ENCODE measurements around the gene ANO9.

ANO9 gene

GRCh38 chr11:445765-446588 lies 4.2 kb upstream of the ANO9 start:
- no peaks in the 10 kb centered on the region for H3K9me3 ChIP-seq (ENCODE audit: control extremely low read depth in 1 of 5, control insufficient read depth in 4 of 5, insufficient read depth in 2 of 5, low read depth in 1 of 5, low read length in 4 of 5)
- DNase-seq, result no peak
- H3K27ac ChIP-seq (ENCODE audit: insufficient read depth in 1 of 2, low read depth in 1 of 2, low read length in 2 of 2, poor library complexity in 1 of 2, severe bottlenecking in 2 of 2), result no peak overlapping the region
- ChIA-PET CTCF (interaction anchor here (1.7 to 5.6 kb wide), 2 partner anchors 39 to 83 kb away, joined by 4 to 37 read pairs; no protein-coding TSS in a partner anchor), POLR2A (no interaction called here)
- WGBS (ENCODE audit: insufficient coverage), result 95% methylated on average over 19 of the region's 20 CpGs
- H3K36me3 ChIP-seq (ENCODE audit: control insufficient read depth in 4 of 4, insufficient read depth in 4 of 4, low read length in 3 of 4), result no peaks in the 10 kb centered on the region
- H3K4me1 ChIP-seq (ENCODE audit: control extremely low read depth in 1 of 4, control insufficient read depth in 4 of 4, insufficient read depth in 4 of 4, low read length in 3 of 4), result peaks cover 0 to 31% (median 27%) of the 10 kb centered on the region in 4 experiments
- no peak overlapping the region for H3K4me3 ChIP-seq (ENCODE audit: control insufficient read depth in 1 of 7, extremely low read depth in 1 of 7, insufficient read depth in 4 of 7, low read depth in 2 of 7, low read length in 6 of 7)
- peaks cover 0 to 6% (median 0%) of the 10 kb centered on the region in 5 experiments for H3K27me3 ChIP-seq (replicated peaks in 2 of 5; ENCODE audit: control insufficient read depth in 4 of 5, insufficient read depth in 5 of 5, low read length in 4 of 5)

GRCh38 chr11:444396-445144 lies 2.8 kb upstream of the ANO9 start:
- Histone ChIP-seq H3K4me3 (ENCODE audit: control insufficient read depth in 1 of 7, extremely low read depth in 1 of 7, insufficient read depth in 4 of 7, low read depth in 2 of 7, low read length in 6 of 7) (no peak overlapping the region), H3K9me3 (ENCODE audit: control extremely low read depth in 1 of 5, control insufficient read depth in 4 of 5, insufficient read depth in 2 of 5, low read depth in 1 of 5, low read length in 4 of 5) (no peaks in the 10 kb centered on the region), H3K27ac (ENCODE audit: insufficient read depth in 1 of 2, low read depth in 1 of 2, low read length in 2 of 2, poor library complexity in 1 of 2, severe bottlenecking in 2 of 2) (no peak overlapping the region), H3K27me3 (replicated peaks in 2 of 5; ENCODE audit: control insufficient read depth in 4 of 5, insufficient read depth in 5 of 5, low read length in 4 of 5) (peaks cover 0 to 6% (median 0%) of the 10 kb centered on the region in 5 experiments), H3K4me1 (ENCODE audit: control extremely low read depth in 1 of 4, control insufficient read depth in 4 of 4, insufficient read depth in 4 of 4, low read length in 3 of 4) (peaks cover 0 to 23% (median 19%) of the 10 kb centered on the region in 4 experiments), H3K36me3 (ENCODE audit: control insufficient read depth in 4 of 4, insufficient read depth in 4 of 4, low read length in 3 of 4) (no peaks in the 10 kb centered on the region)
- WGBS (ENCODE audit: insufficient coverage), result 75% methylated on average over 9 of the region's 12 CpGs
- DNase-seq, result no peak
- ChIA-PET CTCF (interaction anchor here (1.6 to 1.7 kb wide), 2 partner anchors 37 to 48 kb away, joined by 4 read pairs; no protein-coding TSS in a partner anchor), POLR2A (no interaction called here)

DNA sequence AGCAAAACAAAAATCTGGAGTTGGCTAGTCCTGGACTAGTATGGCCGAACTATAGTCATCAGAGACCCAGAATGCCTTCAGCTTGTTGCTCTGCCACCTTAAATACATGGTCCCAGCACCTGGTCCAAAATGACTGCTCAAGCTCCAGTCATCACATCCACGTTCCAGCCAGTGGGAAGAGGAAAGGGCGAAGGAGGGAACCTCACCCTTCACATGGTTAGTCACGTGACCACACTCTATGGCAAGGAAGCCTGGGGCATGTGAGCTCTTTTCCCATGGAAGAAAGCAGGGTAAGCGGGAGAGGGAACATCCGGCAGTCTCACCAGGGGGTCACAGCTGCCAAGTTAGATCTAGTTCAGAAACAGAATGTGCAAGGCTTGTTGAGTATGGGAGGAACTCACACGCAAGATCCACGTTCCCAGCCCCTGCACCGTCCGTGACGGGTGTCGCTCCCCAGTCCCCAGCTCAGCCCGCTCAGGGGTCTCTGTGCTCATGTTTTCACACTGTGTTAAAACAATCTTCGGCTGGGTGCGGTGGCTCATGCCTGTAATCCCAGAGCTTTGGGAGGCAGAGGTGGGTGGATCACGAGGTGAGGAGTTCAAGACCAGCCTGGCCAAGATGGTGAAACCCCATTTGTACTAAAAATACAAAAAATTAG lies 1.9 kb upstream of the ANO9 start:
- no peaks in the 10 kb centered on the region for H3K9me3 ChIP-seq (ENCODE audit: control extremely low read depth in 1 of 5, control insufficient read depth in 4 of 5, insufficient read depth in 2 of 5, low read depth in 1 of 5, low read length in 4 of 5)
- H3K36me3 ChIP-seq (ENCODE audit: control insufficient read depth in 4 of 4, insufficient read depth in 4 of 4, low read length in 3 of 4), result no peaks in the 10 kb centered on the region
- ChIA-PET CTCF (interaction anchor here (1.1 to 1.7 kb wide), 4 partner anchors 36 to 139 kb away, joined by 3 to 4 read pairs (median 4); no protein-coding TSS in a partner anchor), POLR2A (interaction anchor here (0.6 kb wide), 1 partner anchor 31 kb away, joined by 4 read pairs; no protein-coding TSS in a partner anchor)
- 84% methylated on average over 16 of the region's 16 CpGs for WGBS (ENCODE audit: insufficient coverage)
- H3K4me1 ChIP-seq (ENCODE audit: control extremely low read depth in 1 of 4, control insufficient read depth in 4 of 4, insufficient read depth in 4 of 4, low read length in 3 of 4), result peaks cover 0 to 14% (median 10%) of the 10 kb centered on the region in 4 experiments
- DNase-seq, result no peak
- H3K4me3 ChIP-seq (ENCODE audit: control insufficient read depth in 1 of 7, extremely low read depth in 1 of 7, insufficient read depth in 4 of 7, low read depth in 2 of 7, low read length in 6 of 7), result no peak overlapping the region
- peaks cover 0 to 6% (median 0%) of the 10 kb centered on the region in 5 experiments for H3K27me3 ChIP-seq (replicated peaks in 2 of 5; ENCODE audit: control insufficient read depth in 4 of 5, insufficient read depth in 5 of 5, low read length in 4 of 5)
- no peak overlapping the region for H3K27ac ChIP-seq (ENCODE audit: insufficient read depth in 1 of 2, low read depth in 1 of 2, low read length in 2 of 2, poor library complexity in 1 of 2, severe bottlenecking in 2 of 2)

- 83% methylated on average over 14 of the region's 16 CpGs for WGBS (ENCODE audit: insufficient coverage)
- H3K27ac ChIP-seq (ENCODE audit: insufficient read depth in 1 of 2, low read depth in 1 of 2, low read length in 2 of 2, poor library complexity in 1 of 2, severe bottlenecking in 2 of 2), result no peak overlapping the region
- ChIA-PET CTCF (interaction anchor here (1.2 to 1.6 kb wide), 3 partner anchors 46 to 138 kb away, joined by 3 to 4 read pairs (median 3); no protein-coding TSS in a partner anchor), POLR2A (no interaction called here)
- H3K9me3 ChIP-seq (ENCODE audit: control extremely low read depth in 1 of 5, control insufficient read depth in 4 of 5, insufficient read depth in 2 of 5, low read depth in 1 of 5, low read length in 4 of 5), result no peaks in the 10 kb centered on the region
- H3K36me3 ChIP-seq (ENCODE audit: control insufficient read depth in 4 of 4, insufficient read depth in 4 of 4, low read length in 3 of 4), result no peaks in the 10 kb centered on the region
- DNase-seq, result no peak
- H3K27me3 ChIP-seq (replicated peaks in 2 of 5; ENCODE audit: control insufficient read depth in 4 of 5, insufficient read depth in 5 of 5, low read length in 4 of 5), result peaks cover 0 to 6% (median 0%) of the 10 kb centered on the region in 5 experiments
- peaks cover 0 to 10% (median 6%) of the 10 kb centered on the region in 4 experiments for H3K4me1 ChIP-seq (ENCODE audit: control extremely low read depth in 1 of 4, control insufficient read depth in 4 of 4, insufficient read depth in 4 of 4, low read length in 3 of 4)
- no peak overlapping the region for H3K4me3 ChIP-seq (ENCODE audit: control insufficient read depth in 1 of 7, extremely low read depth in 1 of 7, insufficient read depth in 4 of 7, low read depth in 2 of 7, low read length in 6 of 7)
These were observed 835 bp upstream of the ANO9 start for GRCh38 chr11:442611-443081.

DNA sequence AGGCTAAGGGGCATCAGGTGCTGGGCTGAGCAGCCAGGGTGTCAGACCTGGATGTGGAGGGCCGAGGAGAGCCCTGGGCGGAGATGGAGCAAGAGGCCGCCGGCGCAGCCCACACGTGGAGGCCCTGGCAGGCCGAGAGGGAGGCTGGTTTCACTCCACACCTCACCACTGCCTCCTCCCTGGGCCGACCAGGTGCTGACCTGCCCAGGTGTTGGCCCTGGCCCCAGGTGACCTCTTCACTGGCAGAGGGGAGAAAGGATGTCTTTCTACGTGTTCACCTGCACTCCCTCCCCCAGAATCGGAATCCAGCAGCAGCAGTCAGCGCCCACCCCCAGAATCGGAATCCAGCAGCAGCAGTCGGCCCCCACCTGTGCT lies 781 bp downstream of the ANO9 start:
- no peak for DNase-seq
- peaks cover 0 to 10% (median 6%) of the 10 kb centered on the region in 4 experiments for H3K4me1 ChIP-seq (ENCODE audit: control extremely low read depth in 1 of 4, control insufficient read depth in 4 of 4, insufficient read depth in 4 of 4, low read length in 3 of 4)
- H3K36me3 ChIP-seq (ENCODE audit: control insufficient read depth in 4 of 4, insufficient read depth in 4 of 4, low read length in 3 of 4), result no peaks in the 10 kb centered on the region
- no peaks in the 10 kb centered on the region for H3K9me3 ChIP-seq (ENCODE audit: control extremely low read depth in 1 of 5, control insufficient read depth in 4 of 5, insufficient read depth in 2 of 5, low read depth in 1 of 5, low read length in 4 of 5)
- ChIA-PET POLR2A (no interaction called here), CTCF (no interaction called here)
- H3K27ac ChIP-seq (ENCODE audit: insufficient read depth in 1 of 2, low read depth in 1 of 2, low read length in 2 of 2, poor library complexity in 1 of 2, severe bottlenecking in 2 of 2), result no peak overlapping the region
- no peak overlapping the region for H3K4me3 ChIP-seq (ENCODE audit: control insufficient read depth in 1 of 7, extremely low read depth in 1 of 7, insufficient read depth in 4 of 7, low read depth in 2 of 7, low read length in 6 of 7)
- 79% methylated on average over 8 of the region's 13 CpGs for WGBS (ENCODE audit: insufficient coverage)
- H3K27me3 ChIP-seq (replicated peaks in 2 of 5; ENCODE audit: control insufficient read depth in 4 of 5, insufficient read depth in 5 of 5, low read length in 4 of 5), result peaks cover 0 to 6% (median 0%) of the 10 kb centered on the region in 5 experiments

DNA sequence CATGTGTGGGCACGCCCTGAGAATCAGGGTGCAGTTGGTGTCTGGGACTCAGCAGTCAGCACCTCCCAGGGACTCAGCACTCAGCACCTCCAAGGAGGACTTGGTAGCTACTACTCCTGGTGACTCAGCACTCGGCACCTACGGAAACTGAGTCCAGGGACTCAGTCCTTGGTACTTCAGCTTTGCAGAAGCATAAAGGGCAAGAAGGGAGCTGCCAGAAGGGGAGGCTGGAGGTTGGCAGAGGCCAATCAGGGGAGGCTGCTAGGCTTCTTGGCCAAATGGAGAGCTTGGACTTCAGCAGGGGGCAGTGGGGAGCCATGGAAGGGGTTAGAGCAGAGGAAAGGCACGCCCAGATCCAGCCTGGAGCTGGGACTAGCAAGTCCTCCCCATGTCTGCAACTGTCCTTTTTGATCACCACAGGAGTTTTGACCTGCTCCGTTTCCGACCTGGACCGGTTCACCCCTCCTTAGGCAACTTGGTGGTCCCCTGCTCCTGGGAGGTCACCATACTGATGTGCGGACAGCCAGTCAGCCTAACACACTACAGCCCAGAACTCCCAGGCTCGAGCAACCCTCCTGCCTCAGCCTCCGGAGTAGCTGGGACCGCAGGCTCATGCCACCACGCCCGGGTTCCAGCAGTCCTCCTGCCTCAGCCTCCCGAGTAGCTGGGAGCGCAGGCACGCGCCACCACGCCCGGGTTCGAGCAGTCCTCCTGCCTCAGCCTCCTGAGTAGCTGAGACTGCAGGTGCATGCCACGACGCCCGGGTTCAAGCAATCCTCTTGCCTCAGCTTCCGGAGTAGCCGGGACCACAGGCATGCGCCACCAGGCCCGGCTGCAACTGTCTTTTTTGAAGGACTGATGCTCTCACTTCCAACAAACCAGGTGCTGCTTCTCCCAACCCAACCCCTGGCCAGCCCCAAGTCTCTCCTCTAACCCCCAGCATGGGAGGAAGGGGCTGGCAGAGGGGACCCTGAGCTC lies 1.5 kb downstream of the ANO9 start:
- CTCF ChIA-PET, result interaction anchor here (1.2 to 1.7 kb wide), 3 partner anchors 9 to 135 kb away, joined by 3 to 5 read pairs (median 3); no protein-coding TSS in a partner anchor
- H3K36me3 ChIP-seq (ENCODE audit: control insufficient read depth in 4 of 4, insufficient read depth in 4 of 4, low read length in 3 of 4), result no peaks in the 10 kb centered on the region
- no peak overlapping the region for H3K4me3 ChIP-seq (ENCODE audit: control insufficient read depth in 1 of 7, extremely low read depth in 1 of 7, insufficient read depth in 4 of 7, low read depth in 2 of 7, low read length in 6 of 7)
- no peaks in the 10 kb centered on the region for H3K9me3 ChIP-seq (ENCODE audit: control extremely low read depth in 1 of 5, control insufficient read depth in 4 of 5, insufficient read depth in 2 of 5, low read depth in 1 of 5, low read length in 4 of 5)
- 97% methylated on average over 27 of the region's 27 CpGs for WGBS (ENCODE audit: insufficient coverage)
- POLR2A ChIA-PET, result interaction anchor here (0.6 kb wide), 1 partner anchor 10 kb away, joined by 3 read pairs; the partner anchor contains the start of gene PTDSS2
- DNase-seq, result no peak
- H3K27ac ChIP-seq (ENCODE audit: insufficient read depth in 1 of 2, low read depth in 1 of 2, low read length in 2 of 2, poor library complexity in 1 of 2, severe bottlenecking in 2 of 2), result no peak overlapping the region
- peaks cover 0 to 6% (median 0%) of the 10 kb centered on the region in 5 experiments for H3K27me3 ChIP-seq (replicated peaks in 2 of 5; ENCODE audit: control insufficient read depth in 4 of 5, insufficient read depth in 5 of 5, low read length in 4 of 5)
- H3K4me1 ChIP-seq (ENCODE audit: control extremely low read depth in 1 of 4, control insufficient read depth in 4 of 4, insufficient read depth in 4 of 4, low read length in 3 of 4), result peaks cover 0 to 10% (median 6%) of the 10 kb centered on the region in 4 experiments

Measured in common myeloid progenitor, CD34-positive (primary cell).